HFF-Myc (cell line): ENCODE measurements around the gene TFAP2E.
A peak's percentile ranks its signal among the peaks of the same experiment; 100 is the strongest.

Source experiments
- DNase-seq: peaks from one replicate; pipeline ENCODE4 v3.0.0-alpha.2; 2011; ENCODE audit warnings: low read depth; ENCODE audit errors: extremely low read depth
- H3K4me3 ChIP-seq: replicated peaks from 2 replicates; pipeline ENCODE4 v1.5.1; 2011; ENCODE audit warnings: low read depth, mild to moderate bottlenecking, control low read depth, low read length
- TF ChIP-seq, protein P1 (sequence below): IDR thresholded peaks from 2 replicates; pipeline ENCODE4 v1.5.1; 2012; ENCODE audit warnings: mild to moderate bottlenecking, low read depth, low read length, control low read depth; ENCODE audit errors: missing control alignments

Gene TFAP2E

DNA sequence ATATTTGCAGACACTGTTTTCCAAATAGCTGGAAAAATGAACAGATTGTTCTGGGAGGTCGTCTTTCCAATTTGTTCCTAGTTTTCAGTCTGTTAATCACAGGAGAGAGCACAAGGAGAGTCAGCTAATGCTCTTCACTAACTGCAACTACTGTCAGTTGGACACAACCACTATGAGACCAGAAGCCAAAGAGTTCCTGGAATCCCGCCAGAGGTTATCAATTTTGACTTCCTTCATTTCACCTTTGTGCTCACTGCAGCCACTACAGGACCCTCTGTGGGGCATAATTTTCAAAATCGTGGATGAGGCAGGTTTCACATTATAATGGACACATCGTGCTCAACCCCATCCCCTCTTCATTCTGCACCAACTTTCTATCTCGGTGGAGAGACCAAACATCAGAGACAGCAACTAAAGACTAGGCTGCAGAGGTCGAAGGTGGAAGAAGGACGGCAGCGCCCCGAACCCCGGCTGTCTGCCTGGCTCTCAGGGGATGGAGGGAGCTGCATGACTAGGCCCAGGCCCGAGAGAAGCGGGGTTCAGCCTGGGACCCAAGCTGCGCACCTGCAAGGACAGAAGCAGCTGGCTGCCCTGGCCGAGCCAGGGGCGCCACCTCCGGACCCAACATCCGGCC lies 16.5 kb upstream of the TFAP2E start:
- H3K4me3 ChIP-seq, result peak overlapping the region; percentile 79
- DNase-seq, result no peak
- TF ChIP-seq, protein P1, sequence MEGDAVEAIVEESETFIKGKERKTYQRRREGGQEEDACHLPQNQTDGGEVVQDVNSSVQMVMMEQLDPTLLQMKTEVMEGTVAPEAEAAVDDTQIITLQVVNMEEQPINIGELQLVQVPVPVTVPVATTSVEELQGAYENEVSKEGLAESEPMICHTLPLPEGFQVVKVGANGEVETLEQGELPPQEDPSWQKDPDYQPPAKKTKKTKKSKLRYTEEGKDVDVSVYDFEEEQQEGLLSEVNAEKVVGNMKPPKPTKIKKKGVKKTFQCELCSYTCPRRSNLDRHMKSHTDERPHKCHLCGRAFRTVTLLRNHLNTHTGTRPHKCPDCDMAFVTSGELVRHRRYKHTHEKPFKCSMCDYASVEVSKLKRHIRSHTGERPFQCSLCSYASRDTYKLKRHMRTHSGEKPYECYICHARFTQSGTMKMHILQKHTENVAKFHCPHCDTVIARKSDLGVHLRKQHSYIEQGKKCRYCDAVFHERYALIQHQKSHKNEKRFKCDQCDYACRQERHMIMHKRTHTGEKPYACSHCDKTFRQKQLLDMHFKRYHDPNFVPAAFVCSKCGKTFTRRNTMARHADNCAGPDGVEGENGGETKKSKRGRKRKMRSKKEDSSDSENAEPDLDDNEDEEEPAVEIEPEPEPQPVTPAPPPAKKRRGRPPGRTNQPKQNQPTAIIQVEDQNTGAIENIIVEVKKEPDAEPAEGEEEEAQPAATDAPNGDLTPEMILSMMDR, result no peak

DNA sequence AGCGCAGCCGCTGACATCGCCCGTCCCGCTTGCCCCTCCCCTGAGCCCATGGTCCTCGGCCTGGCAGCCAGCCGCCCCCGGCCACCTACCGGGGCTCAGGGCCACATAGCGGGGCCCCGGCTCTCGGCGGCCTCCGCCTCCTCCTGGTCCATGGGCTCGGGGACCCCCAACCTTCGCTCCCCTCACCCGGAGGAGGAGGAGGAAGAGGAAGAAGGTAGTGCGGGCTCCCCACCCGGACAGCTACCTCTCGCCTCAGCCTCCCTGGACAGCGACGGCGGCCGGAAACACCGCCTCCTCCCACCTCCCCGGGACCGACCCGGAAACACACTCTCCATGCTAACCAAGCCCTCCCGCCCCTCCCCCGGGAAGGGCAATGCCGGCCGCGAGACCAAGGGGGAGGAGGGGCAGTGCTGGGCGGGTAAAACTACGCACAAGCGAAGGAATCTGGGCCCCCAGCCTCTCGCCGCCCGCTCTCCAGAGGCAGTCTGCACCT lies 15.9 kb upstream of the TFAP2E start, which contains the start of gene KIAA0319L:
TSS of gene KIAA0319L (minus strand) at position 286 of the 493 bp plus-strand sequence. CDS start 2,912 bp downstream, outside the sequence.
- peak within 1 kb of the TSS; percentile 79 for H3K4me3 ChIP-seq
- no peak for DNase-seq
- TF ChIP-seq, protein P1, result no peak

DNA sequence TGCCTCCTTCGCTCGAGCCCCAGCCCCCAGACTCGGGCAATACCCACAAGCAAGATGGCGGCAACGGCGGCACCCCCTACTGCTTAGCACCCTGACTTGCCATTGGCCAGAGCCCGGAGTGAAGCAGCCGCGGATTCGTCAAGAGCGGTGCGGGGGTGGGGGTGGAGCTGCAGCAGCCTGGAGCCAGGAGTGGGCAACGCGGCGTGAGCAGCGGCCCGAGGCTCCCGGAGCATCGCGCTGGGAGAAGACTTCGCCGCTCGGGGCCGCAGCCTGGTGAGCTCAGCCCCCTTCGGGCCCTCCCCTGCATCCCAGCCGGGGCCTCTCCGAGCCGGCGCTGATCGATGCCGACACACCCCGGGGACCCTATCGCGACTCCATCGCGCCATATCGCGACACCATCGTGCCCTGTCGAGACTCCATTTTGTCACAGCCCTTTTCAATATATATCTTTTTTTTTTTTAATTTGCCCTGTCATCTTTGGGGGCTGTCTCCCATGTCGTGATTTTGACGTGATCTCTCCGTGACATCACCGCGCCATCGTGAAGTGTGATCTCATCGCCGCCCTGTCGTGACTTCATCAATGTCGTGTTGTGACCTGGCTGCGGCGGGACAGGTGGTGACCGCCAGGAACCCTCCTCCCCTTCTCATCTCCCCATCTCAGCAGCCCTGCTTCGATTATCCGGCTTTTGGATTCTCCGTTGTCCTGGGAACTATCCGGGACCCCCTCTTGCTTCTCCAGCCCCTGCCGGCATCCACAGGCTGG lies 15.3 kb upstream of the TFAP2E start, which contains the start of gene NCDN:
TSS of gene NCDN (plus strand) at position 189 of the 763 bp plus-strand sequence. CDS start at position 581, 392 bp downstream.
- peak within 1 kb of the TSS; percentile 79 for H3K4me3 ChIP-seq
- DNase-seq, result peak; percentile 90
- TF ChIP-seq, protein P1, result no peak

DNA sequence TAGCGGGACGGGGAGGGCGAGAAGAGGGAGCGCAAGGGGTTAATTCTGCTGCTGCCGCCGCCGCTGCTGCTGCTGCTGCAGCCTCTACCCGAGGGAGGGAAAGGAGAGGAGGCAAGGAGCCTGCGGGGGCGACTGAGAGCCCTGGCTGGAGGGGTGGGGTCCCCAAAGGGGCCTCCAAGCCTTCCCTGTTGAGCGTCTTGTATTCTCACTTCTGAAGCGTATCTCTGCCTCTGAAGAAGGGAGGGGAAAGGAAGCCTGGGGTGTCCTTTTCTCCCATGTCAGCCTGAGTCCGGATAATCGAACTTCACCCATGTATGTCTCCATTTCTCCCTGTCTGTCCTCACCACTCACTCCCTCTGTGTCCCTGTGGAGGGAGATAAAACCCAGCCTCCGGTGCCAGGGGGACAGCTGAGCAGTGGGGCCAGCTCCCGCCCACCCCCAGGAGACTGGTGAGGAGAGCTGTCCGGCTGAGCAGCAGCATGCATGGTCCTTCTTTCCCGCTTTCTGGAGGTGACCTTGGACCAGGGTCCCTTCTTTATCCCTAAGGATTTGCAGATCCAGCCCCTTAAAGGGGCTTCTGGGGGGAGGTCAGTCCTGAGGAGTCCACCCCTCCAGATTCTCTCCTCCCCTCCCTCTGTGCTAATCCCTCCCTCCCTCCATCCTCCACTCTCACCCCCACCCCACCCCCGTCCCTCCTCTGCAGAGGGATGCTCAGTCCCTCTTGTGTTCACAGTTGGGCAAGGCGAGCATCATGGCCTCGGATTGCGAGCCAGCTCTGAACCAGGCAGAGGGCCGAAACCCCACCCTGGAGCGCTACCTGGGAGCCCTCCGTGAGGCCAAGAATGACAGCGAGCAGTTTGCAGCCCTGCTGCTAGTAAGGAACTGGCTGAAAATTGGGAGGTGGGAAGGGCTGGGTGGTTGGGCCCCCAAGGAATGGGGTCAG lies 14.5 kb upstream of the TFAP2E start:
- TF ChIP-seq, protein P1, result no peak

DNA sequence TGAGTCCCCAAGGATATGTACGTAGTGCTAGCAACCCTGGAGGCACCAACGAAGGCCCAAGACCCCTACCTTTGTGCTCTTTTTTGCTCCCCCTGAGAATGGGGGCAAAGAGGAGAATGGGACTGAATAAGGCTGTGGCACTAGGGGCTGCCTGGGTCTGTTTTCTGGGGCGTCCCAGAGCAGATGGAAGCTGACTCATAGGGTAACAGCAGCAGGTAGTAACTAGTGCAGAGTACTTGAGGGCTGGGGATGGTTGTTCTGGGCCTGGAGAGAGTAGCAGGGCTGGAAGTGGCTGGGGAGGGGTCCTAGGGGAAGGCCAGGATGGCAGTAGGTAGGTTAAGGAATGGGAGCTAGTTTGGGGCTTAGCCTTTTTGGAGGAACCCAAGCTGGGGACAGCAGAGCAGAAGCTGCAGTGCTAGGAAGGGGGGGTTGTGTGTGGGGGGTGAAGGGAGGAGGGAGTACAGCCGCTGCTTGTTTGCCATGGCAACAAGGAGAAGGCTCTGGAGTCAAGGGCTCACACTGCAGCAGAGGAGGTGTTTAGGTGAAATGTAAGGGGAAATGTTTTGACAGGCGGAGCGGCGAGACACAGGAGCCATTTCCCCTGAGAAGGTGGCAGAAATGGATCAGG lies 13.7 kb upstream of the TFAP2E start:
- H3K4me3 ChIP-seq, result peak overlapping the region; percentile 79
- TF ChIP-seq, protein P1, result no peak
- DNase-seq, result no peak

More for the DNA sequence above, 14.5 kb upstream of the TFAP2E start:
- H3K4me3 ChIP-seq, result peak overlapping the region; percentile 79
- DNase-seq, result no peak
